Glutamatergic neuron (in vitro differentiated cells): ENCODE measurements around the gene CELA2B. TPM values are rescaled to one million over a fixed set of nuclear protein-coding genes. Genes with fewer than 3 reads are reported as not detected.
"Not testable (repeated sequence)": the region's sequence is repeated elsewhere in the genome, so short reads cannot be mapped to it uniquely, and the experiment has no call there.

Source experiments
- DNase-seq: peaks from one replicate; pipeline ENCODE4 v3.0.0; 2022
- H3K27ac Mint-ChIP-seq: one replicate; pipeline ENCODE4 v1.8.0; 2020; ENCODE audit warnings: mild to moderate bottlenecking, mixed read lengths, inconsistent platforms; ENCODE audit not compliant: unreplicated experiment
- H3K27me3 Mint-ChIP-seq: one replicate; pipeline ENCODE4 v1.8.0; 2020; ENCODE audit warnings: mild to moderate bottlenecking, moderate library complexity, mixed read lengths, inconsistent platforms; ENCODE audit not compliant: unreplicated experiment
- H3K36me3 Mint-ChIP-seq: one replicate; pipeline ENCODE4 v1.8.0; 2020; ENCODE audit warnings: mild to moderate bottlenecking, mixed read lengths, inconsistent platforms; ENCODE audit not compliant: unreplicated experiment
- H3K4me1 Mint-ChIP-seq: one replicate; pipeline ENCODE4 v1.8.0; 2020; ENCODE audit warnings: mild to moderate bottlenecking, low read depth, mixed read lengths, inconsistent platforms; ENCODE audit not compliant: unreplicated experiment
- H3K4me3 Mint-ChIP-seq: one replicate; pipeline ENCODE4 v1.8.0; 2020; ENCODE audit warnings: mild to moderate bottlenecking, mixed read lengths, inconsistent platforms; ENCODE audit not compliant: unreplicated experiment
- H3K9me3 Mint-ChIP-seq: one replicate; pipeline ENCODE4 v1.8.0; 2020; ENCODE audit warnings: mild to moderate bottlenecking, moderate library complexity, mixed read lengths, inconsistent platforms; ENCODE audit not compliant: unreplicated experiment
- CTCF ChIP-seq: fragments of 200-600 bp; sonication (generic); IDR thresholded peaks from one replicate; pipeline ENCODE4 v1.5.0; 2021; ENCODE audit not compliant: partially characterized antibody, unreplicated experiment
- total RNA-seq: library from RNA; stranded (reverse); fragmentation: NEBNext Ultra II Directional; extraction: Animal tissue kit (Norgen Biotek cat#: 25700); gene quantifications from one replicate; pipeline ENCODE4 v1.2.1, GENCODE V29; 2021; ENCODE audit not compliant: unreplicated experiment

The CELA2B gene
- total RNA-seq, 1 donor from 2014 or later = not detected

- Mint-ChIP-seq H3K4me3 (no peak overlapping the region), H3K27me3 (peaks cover 3% of the 10 kb centered on the region), H3K27ac (no peak overlapping the region), H3K4me1 (peaks cover 10% of the 10 kb centered on the region), H3K36me3 (no peaks in the 10 kb centered on the region), H3K9me3 (no peaks in the 10 kb centered on the region)
- no peak for TF ChIP-seq CTCF
- DNase-seq = no peak
These were observed 20.4 kb upstream of the CELA2B start for GRCh38 chr1:15455522-15455921.

- no peak for DNase-seq
- Mint-ChIP-seq H3K4me1 (peaks cover 12% of the 10 kb centered on the region), H3K36me3 (no peaks in the 10 kb centered on the region), H3K27me3 (peaks cover 3% of the 10 kb centered on the region), H3K27ac (no peak within 1 kb of the TSS), H3K9me3 (no peaks in the 10 kb centered on the region), H3K4me3 (no peak within 1 kb of the TSS)
- TF ChIP-seq CTCF = no peak
These were observed 19.5 kb upstream of the CELA2B start, which contains the start of gene CELA2A for GRCh38 chr1:15456313-15456954. Gene CELA2A (plus strand): TSS chr1:15456732. CDS start chr1:15456754, 22 bp downstream.

DNA sequence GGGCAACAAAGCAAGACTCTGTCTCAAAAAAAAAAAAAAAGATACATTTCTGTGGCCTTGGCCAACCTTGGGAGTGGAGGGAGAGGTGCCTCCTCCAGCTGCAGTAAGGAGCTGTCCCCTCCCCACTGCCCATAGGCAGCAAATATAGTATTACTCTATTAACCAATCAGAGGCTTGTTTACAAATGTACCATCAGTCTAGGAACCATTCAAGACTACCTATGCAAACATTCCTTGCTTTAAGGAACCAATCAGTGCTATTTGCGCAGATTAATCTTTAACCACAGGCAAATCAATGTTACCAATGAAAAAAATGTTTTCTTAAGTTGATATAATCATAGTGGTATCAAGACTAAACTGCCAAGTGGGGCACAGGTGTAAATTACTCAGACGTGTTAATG, 18.3 kb upstream of the CELA2B start:
- TF ChIP-seq CTCF = no peak
- H3K27me3 Mint-ChIP-seq = peaks cover 3% of the 10 kb centered on the region
- peaks cover 12% of the 10 kb centered on the region for H3K4me1 Mint-ChIP-seq
- no peak for DNase-seq
- H3K36me3 Mint-ChIP-seq = no peaks in the 10 kb centered on the region
- H3K27ac Mint-ChIP-seq = no peak overlapping the region
- H3K9me3 Mint-ChIP-seq = no peaks in the 10 kb centered on the region
- no peak overlapping the region for H3K4me3 Mint-ChIP-seq

DNA sequence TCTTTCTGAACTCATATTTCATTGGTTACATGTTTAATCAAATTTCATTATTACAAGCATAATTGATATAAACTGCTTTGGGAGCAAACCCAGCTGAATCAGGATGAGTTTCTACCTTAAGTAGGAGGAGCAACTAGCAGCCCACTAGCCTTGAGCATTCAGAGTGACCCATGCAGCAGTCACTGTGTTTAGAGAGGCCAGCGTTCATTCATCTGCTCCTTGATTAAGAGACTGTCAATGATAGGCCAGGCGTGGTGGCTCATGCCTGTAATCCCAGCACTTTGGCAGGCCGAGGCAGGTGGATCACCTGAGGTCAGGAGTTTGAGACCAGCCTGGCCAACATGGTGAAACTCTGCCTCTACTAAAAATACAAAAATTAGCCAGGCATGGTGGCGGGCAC, 17.5 kb upstream of the CELA2B start:
- H3K9me3 Mint-ChIP-seq, H3K36me3 Mint-ChIP-seq, H3K4me3 Mint-ChIP-seq, DNase-seq, H3K27me3 Mint-ChIP-seq, H3K27ac Mint-ChIP-seq: not testable (repeated sequence)
- peaks cover 12% of the 10 kb centered on the region for H3K4me1 Mint-ChIP-seq

- H3K36me3 Mint-ChIP-seq = no peaks in the 10 kb centered on the region
- peak overlapping the region; percentile 39 for H3K27ac Mint-ChIP-seq
- peak overlapping the region; percentile 61 for H3K4me3 Mint-ChIP-seq
- H3K9me3 Mint-ChIP-seq = no peaks in the 10 kb centered on the region
- TF ChIP-seq CTCF = no peak
- H3K27me3 Mint-ChIP-seq = peaks cover 3% of the 10 kb centered on the region
- H3K4me1 Mint-ChIP-seq = peaks cover 12% of the 10 kb centered on the region
- DNase-seq = peak; percentile 61
These were observed 15.9 kb upstream of the CELA2B start for GRCh38 chr1:15459771-15460707.
